Activated CD8-positive, alpha-beta T cell treated with anti-CD3 and anti-CD28 coated beads for 36 hours (primary cell): ENCODE measurements around the gene FAM107A. TPM values are rescaled to one million over a fixed set of nuclear protein-coding genes. Genes with fewer than 3 reads are reported as not detected.
"Not testable (repeated sequence)": the region's sequence is repeated elsewhere in the genome, so short reads cannot be mapped to it uniquely, and the experiment has no call there.

ENCODE experiments used
- ATAC-seq: fragments of 200-7000 bp; cut with Tn5 transposase; one replicate; pipeline ENCODE4 v1.10.0; 2021; ENCODE audit warnings: mild to moderate bottlenecking, moderate library complexity
- CTCF ChIA-PET: fragments of 350-600 bp; sonication (Branson Sonifier 250); formaldehyde crosslinking; loops from one replicate; lab custom pipeline; 2021; ENCODE audit warnings: antibody characterized with exemption; lab: Charles Lee
- POLR2A ChIA-PET: fragments of 350-600 bp; sonication (Branson Sonifier 250); formaldehyde crosslinking; loops from one replicate; lab custom pipeline; 2021; ENCODE audit warnings: antibody characterized with exemption; lab: Charles Lee
- DNase-seq: peaks from one replicate; pipeline ENCODE4 v3.0.0-alpha.2; 2020
- H3K27ac Mint-ChIP-seq: one replicate; pipeline ENCODE4 v1.8.0; 2021; ENCODE audit warnings: mild to moderate bottlenecking, mixed read lengths
- H3K27me3 Mint-ChIP-seq: one replicate; pipeline ENCODE4 v1.8.0; 2021; ENCODE audit warnings: mixed read lengths
- H3K36me3 Mint-ChIP-seq: one replicate; pipeline ENCODE4 v1.8.0; 2021; ENCODE audit warnings: low read depth, mixed read lengths
- H3K4me1 Mint-ChIP-seq: one replicate; pipeline ENCODE4 v1.8.0; 2021; ENCODE audit warnings: low read depth, mixed read lengths
- H3K4me3 Mint-ChIP-seq: one replicate; pipeline ENCODE4 v1.8.0; 2021; ENCODE audit warnings: mild to moderate bottlenecking, moderate library complexity, mixed read lengths
- H3K9me3 Mint-ChIP-seq: one replicate; pipeline ENCODE4 v1.8.0; 2021; ENCODE audit warnings: mixed read lengths
- intact Hi-C: fragments of 100-400 bp; cut with micrococcal nuclease; formaldehyde crosslinking; loops from one replicate; pipeline ENCODE4 v1.10.0; 2022
- total RNA-seq, 2 experiments: library from RNA; stranded (reverse); gene quantifications; one replicate each; pipeline ENCODE4 v1.2.3, GENCODE V29; 2021
- TF ChIP-seq, protein P1 (sequence below): fragments of 200-600 bp; IDR thresholded peaks from one replicate; pipeline ENCODE4 v1.8.0; 2022; ENCODE audit warnings: antibody characterized with exemption, mild to moderate bottlenecking

FAM107A gene
- total RNA-seq, 2 experiments from 2014 or later: not detected

DNA sequence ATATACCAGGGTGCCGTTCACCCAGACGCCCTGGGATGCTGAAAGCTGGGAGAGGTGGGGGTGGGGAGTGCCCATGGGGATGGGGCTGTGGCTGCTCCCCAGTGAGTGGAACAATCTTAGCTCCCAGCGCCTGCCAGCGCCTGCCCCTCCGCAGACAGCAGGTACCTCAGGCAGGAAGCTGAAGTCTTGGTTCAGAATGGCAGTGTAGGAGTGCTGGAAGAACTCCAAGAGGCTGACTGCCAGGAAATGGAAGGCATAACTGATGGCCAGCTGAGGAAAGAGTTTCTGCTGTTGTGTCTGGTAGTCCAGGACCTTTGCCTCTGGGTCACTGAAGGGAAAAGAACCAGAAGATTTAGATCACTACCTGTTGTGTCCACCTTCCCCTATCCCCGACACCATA is 48.6 kb downstream of the FAM107A start:
- Mint-ChIP-seq H3K27me3 (no peaks in the 10 kb centered on the region), H3K9me3 (no peaks in the 10 kb centered on the region), H3K36me3 (no peaks in the 10 kb centered on the region), H3K4me3 (no peak overlapping the region), H3K27ac (no peak overlapping the region), H3K4me1 (peaks cover 12% of the 10 kb centered on the region)
- DNase-seq (no peak), ATAC-seq (no peak)
- intact Hi-C loops: no loop called here
- TF ChIP-seq, protein P1, sequence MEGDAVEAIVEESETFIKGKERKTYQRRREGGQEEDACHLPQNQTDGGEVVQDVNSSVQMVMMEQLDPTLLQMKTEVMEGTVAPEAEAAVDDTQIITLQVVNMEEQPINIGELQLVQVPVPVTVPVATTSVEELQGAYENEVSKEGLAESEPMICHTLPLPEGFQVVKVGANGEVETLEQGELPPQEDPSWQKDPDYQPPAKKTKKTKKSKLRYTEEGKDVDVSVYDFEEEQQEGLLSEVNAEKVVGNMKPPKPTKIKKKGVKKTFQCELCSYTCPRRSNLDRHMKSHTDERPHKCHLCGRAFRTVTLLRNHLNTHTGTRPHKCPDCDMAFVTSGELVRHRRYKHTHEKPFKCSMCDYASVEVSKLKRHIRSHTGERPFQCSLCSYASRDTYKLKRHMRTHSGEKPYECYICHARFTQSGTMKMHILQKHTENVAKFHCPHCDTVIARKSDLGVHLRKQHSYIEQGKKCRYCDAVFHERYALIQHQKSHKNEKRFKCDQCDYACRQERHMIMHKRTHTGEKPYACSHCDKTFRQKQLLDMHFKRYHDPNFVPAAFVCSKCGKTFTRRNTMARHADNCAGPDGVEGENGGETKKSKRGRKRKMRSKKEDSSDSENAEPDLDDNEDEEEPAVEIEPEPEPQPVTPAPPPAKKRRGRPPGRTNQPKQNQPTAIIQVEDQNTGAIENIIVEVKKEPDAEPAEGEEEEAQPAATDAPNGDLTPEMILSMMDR: no peak
- ChIA-PET CTCF (interaction anchor here (1.1 kb wide), 1 partner anchor 11 kb away, joined by 4 read pairs; no protein-coding TSS in a partner anchor), POLR2A (no interaction called here)

DNA sequence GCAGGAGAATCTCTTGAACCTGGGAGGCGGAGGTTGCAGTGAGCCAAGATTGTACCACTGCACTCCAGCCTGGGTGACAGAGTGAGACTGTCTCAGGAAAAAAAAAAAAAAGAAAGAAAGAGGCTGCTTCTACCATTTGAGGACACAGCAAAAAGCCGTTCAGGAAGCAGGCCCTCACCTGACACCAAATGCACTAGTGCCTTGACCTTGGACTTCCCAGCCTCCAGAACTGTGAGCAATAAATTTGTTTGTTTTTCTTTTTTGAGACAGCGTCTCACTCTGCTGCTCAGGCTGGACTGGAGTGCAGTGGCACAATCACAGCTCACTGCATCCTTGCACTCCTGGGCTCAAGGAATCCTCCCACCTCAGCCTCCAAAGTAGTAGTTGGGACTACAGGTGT is 49.8 kb downstream of the FAM107A start:
- ATAC-seq, H3K4me1 Mint-ChIP-seq, POLR2A ChIA-PET, H3K27ac Mint-ChIP-seq, H3K36me3 Mint-ChIP-seq, DNase-seq, H3K9me3 Mint-ChIP-seq, H3K27me3 Mint-ChIP-seq, intact Hi-C loops, H3K4me3 Mint-ChIP-seq: not testable (repeated sequence)
- CTCF ChIA-PET: interaction anchor here (1.0 kb wide), 1 partner anchor 36 kb away, joined by 4 read pairs; no protein-coding TSS in a partner anchor

DNA sequence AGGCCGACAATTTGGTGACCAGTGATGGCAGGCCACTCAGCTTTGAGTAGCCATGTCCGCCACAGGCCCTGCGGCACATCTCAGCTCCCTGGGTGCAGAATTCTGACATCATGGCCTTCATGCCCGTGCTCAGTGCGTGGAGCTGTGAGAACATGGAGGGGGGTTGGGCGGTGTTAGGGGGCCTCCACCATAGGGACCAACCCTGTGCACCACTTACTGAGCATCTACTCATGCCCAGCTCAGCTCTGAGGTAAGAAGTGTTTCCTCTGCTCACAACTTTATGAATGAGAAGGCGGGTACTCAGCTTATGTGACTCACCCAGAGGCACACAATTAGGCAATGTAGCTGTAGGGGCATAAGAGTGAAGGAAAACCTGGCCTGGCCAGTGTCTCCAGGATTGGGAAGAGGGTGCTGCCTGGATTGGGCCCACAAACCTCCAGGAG is 50.7 kb downstream of the FAM107A start:
- H3K36me3 Mint-ChIP-seq: no peaks in the 10 kb centered on the region
- TF ChIP-seq, protein P1: no peak
- no peaks in the 10 kb centered on the region for H3K27me3 Mint-ChIP-seq
- H3K4me1 Mint-ChIP-seq: no peaks in the 10 kb centered on the region
- CTCF ChIA-PET: interaction anchor here (0.6 to 1.0 kb wide), 2 partner anchors 27 to 34 kb away, joined by 3 to 5 read pairs; partner anchors contain the start of gene KCTD6
- H3K9me3 Mint-ChIP-seq: no peaks in the 10 kb centered on the region
- DNase-seq (no peak), ATAC-seq (peak; percentile 37)
- no peak overlapping the region for H3K27ac Mint-ChIP-seq
- POLR2A ChIA-PET: no interaction called here
- no peak overlapping the region for H3K4me3 Mint-ChIP-seq
- intact Hi-C loops: no loop called here

DNA sequence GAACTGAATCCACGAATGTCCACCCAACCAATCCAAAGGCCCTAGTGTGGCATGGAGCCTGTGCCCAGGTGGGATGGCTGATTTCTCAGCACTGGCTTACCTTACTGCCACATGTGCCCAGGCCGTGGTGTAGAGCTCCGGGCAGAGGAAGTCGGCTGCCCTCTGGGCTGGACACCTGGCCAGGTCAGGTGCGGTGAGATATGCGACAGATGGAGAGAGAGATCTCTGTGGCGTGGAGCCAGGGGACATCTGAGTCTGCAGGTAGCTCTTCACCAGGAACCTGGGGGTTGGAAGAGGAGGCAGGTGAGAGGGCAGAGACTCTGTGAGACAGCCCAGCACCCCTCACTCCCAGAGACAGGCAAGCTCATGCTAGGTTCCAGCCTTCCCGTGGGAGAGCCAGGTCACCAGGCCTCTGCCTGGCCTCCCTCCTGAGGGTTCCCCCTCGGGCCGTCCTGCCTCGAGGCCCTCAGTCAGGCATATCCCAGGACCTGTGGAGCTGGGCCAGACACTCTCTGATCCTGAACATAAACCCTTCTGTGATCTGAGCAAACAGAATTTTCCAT is 52.8 kb downstream of the FAM107A start:
- DNase-seq (no peak), ATAC-seq (no peak)
- Mint-ChIP-seq H3K36me3 (no peaks in the 10 kb centered on the region), H3K9me3 (no peaks in the 10 kb centered on the region), H3K27ac (no peak overlapping the region), H3K4me3 (no peak overlapping the region), H3K27me3 (no peaks in the 10 kb centered on the region), H3K4me1 (peaks cover 2% of the 10 kb centered on the region)
- intact Hi-C loops: no loop called here
- TF ChIP-seq, protein P1: no peak
- ChIA-PET POLR2A (no interaction called here), CTCF (interaction anchor here (1.1 to 1.5 kb wide), 4 partner anchors 9 to 217 kb away, joined by 3 to 4 read pairs (median 3); no protein-coding TSS in a partner anchor)

DNA sequence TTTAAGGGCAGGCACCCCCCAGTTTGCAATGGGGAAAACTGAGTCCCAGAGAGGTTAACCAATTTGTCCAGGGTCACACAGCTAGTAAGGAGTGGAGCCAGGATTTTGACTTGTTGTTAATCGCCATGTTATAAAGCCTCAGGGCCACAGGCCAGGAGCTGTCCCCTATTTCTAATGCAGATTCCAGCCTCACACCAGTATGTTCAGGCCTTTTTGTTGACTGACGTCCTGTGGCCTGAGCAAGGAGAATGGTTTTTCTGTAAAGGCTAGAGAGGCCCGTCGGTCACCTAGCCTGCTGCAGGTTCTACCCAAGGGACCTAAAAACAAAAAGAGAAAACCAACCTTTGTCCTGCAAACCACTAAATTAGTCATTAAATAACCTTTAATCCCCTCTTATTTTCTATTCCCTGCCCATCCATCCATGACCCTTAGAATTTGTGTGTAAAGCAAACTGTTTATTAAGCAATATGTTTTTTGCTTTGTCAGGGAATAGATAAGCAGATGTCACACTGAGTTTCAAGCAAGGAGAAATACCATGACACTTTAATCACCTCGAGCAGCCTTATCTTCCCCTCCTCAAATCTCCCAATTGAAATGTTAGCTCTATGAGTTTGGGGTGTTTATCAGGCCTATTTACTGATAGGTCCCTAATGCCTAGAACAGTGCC is 54.3 kb downstream of the FAM107A start:
- H3K9me3 Mint-ChIP-seq: no peaks in the 10 kb centered on the region
- no peak overlapping the region for H3K27ac Mint-ChIP-seq
- CTCF ChIA-PET: interaction anchor here (0.9 to 1.3 kb wide), 2 partner anchors 10 to 59 kb away, joined by 3 read pairs; no protein-coding TSS in a partner anchor
- ATAC-seq (no peak), DNase-seq (no peak)
- no peaks in the 10 kb centered on the region for H3K27me3 Mint-ChIP-seq
- intact Hi-C loops: no loop called here
- POLR2A ChIA-PET: no interaction called here
- peaks cover 2% of the 10 kb centered on the region for H3K4me1 Mint-ChIP-seq
- no peak overlapping the region for H3K4me3 Mint-ChIP-seq
- TF ChIP-seq, protein P1: no peak
- no peaks in the 10 kb centered on the region for H3K36me3 Mint-ChIP-seq
